H1 (cell line): ENCODE measurements around the gene NEU4. TPM values are rescaled to one million over a fixed set of nuclear protein-coding genes. Genes with fewer than 3 reads are reported as not detected.

Experiments
- CTCF ChIA-PET: fragments of 300-600 bp; sonication (Branson Sonifier 250); formaldehyde crosslinking; loops from one replicate; lab custom pipeline; 2021; ENCODE audit not compliant: partially characterized antibody; lab: Charles Lee
- POLR2A ChIA-PET: fragments of 300-600 bp; sonication (Branson Sonifier 250); formaldehyde crosslinking; loops from one replicate; lab custom pipeline; 2021; ENCODE audit warnings: inconsistent platforms; ENCODE audit not compliant: partially characterized antibody; lab: Charles Lee
- DNase-seq, 2 experiments: peaks; one replicate each; pipeline versions ENCODE4 v3.0.0 to v3.0.0-alpha.2; 2010 to 2022; ENCODE audit warnings: low spot score in 2 of 2, low read depth in 1 of 2, mixed read lengths in 1 of 2
- FAIRE-seq: peaks from 2 replicates; lab custom pipeline; 2011; peaks lifted over from hg19 to GRCh38; lab: Jason Lieb, UNC
- H2AFZ ChIP-seq: 2 replicates; pipeline ENCODE4 v1.8.1; 2012; ENCODE audit warnings: low read length, inconsistent platforms
- H2AK5ac ChIP-seq: 2 replicates; pipeline ENCODE4 v1.6.1; 2013; ENCODE audit warnings: low read depth, low read length
- H2BK120ac ChIP-seq: replicated peaks from 2 replicates; pipeline ENCODE3; 2013; ENCODE audit warnings: low read depth, low read length, inconsistent platforms
- H2BK12ac ChIP-seq: 2 replicates; pipeline ENCODE4 v1.6.1; 2013; ENCODE audit warnings: low read depth, low read length
- H2BK15ac ChIP-seq: 2 replicates; pipeline ENCODE4 v1.6.1; 2013; ENCODE audit warnings: low read length
- H2BK20ac ChIP-seq: 2 replicates; pipeline ENCODE4 v1.6.1; 2013; ENCODE audit warnings: low read length
- H2BK5ac ChIP-seq: 2 replicates; pipeline ENCODE4 v1.6.1; 2013; ENCODE audit warnings: low read depth, low read length
- H3K14ac ChIP-seq: 2 replicates; pipeline ENCODE4 v1.6.1; 2013; ENCODE audit warnings: inconsistent platforms; ENCODE audit not compliant: insufficient read length
- H3K18ac ChIP-seq: 2 replicates; pipeline ENCODE4 v1.6.1; 2013; ENCODE audit warnings: low read length; ENCODE audit errors: extremely low read depth
- H3K23ac ChIP-seq: 2 replicates; pipeline ENCODE4 v1.6.1; 2013; ENCODE audit warnings: inconsistent platforms; ENCODE audit not compliant: insufficient read length
- H3K23me2 ChIP-seq: 2 replicates; pipeline ENCODE4 v1.6.1; 2013; ENCODE audit warnings: low read depth, low read length
- H3K27ac ChIP-seq: 2 replicates; pipeline ENCODE4 v1.6.1; 2011; ENCODE audit warnings: low read depth, low read length, inconsistent platforms
- H3K27me3 ChIP-seq, 4 experiments: replicated peaks in 1 of 4; 1 replicate in 1 of 4; 2 replicates in 3 of 4; pipeline versions ENCODE4 v1.6.1 to v1.8.1; 2011 to 2013; ENCODE audit warnings: low read length in 3 of 4, mild to moderate bottlenecking in 3 of 4, inconsistent platforms in 2 of 4, mixed read lengths in 2 of 4, moderate library complexity in 1 of 4; ENCODE audit not compliant: control insufficient read depth in 3 of 4, insufficient read depth in 3 of 4; ENCODE audit errors: extremely low read depth in 1 of 4
- H3K36me3 ChIP-seq, 4 experiments: 2 replicates each; pipeline versions ENCODE4 v1.6.1 to v1.8.1; 2011 to 2013; ENCODE audit warnings: mild to moderate bottlenecking in 4 of 4, low read length in 3 of 4, moderate library complexity in 2 of 4, control low read depth in 1 of 4, inconsistent platforms in 1 of 4; ENCODE audit not compliant: insufficient read depth in 4 of 4, control insufficient read depth in 2 of 4
- H3K4ac ChIP-seq: replicated peaks from 2 replicates; pipeline ENCODE3; 2013; ENCODE audit warnings: low read length, low read depth, mixed read lengths, inconsistent platforms; ENCODE audit not compliant: insufficient read length
- H3K4me1 ChIP-seq, 4 experiments: replicated peaks in 1 of 4; 1 replicate in 1 of 4; 2 replicates in 3 of 4; pipeline versions ENCODE4 v1.6.1 to v1.8.1; 2011 to 2013; ENCODE audit warnings: low read length in 3 of 4, inconsistent platforms in 2 of 4, mixed read lengths in 1 of 4; ENCODE audit not compliant: insufficient read depth in 4 of 4, control insufficient read depth in 3 of 4
- H3K4me2 ChIP-seq, 2 experiments: 2 replicates each; pipeline versions ENCODE4 v1.6.1 to v1.8.1; 2011 to 2013; ENCODE audit warnings: low read depth in 2 of 2, low read length in 2 of 2, control low read depth in 1 of 2, inconsistent platforms in 1 of 2, mild to moderate bottlenecking in 1 of 2; ENCODE audit not compliant: insufficient read depth in 1 of 2
- H3K4me3 ChIP-seq, 4 experiments: fragments of 200-600, 300-600 bp in 1 of 4; sonication (generic), shearing (Covaris generic), sonication (Bioruptor Twin) in 1 of 4; 2 replicates each; pipeline versions ENCODE4 v1.5.1 to v1.8.1; 2011 to 2016; ENCODE audit warnings: low read length in 4 of 4, low read depth in 3 of 4, control low read depth in 2 of 4, inconsistent platforms in 2 of 4, mild to moderate bottlenecking in 2 of 4, mixed read lengths in 1 of 4, moderate library complexity in 1 of 4; ENCODE audit not compliant: insufficient read depth in 2 of 4; ENCODE audit errors: extremely low read depth in 1 of 4
- H3K56ac ChIP-seq: replicated peaks from 2 replicates; pipeline ENCODE3; 2013; ENCODE audit warnings: low read depth, mild to moderate bottlenecking, mixed read lengths, low read length, inconsistent platforms; ENCODE audit not compliant: insufficient read length
- H3K79me1 ChIP-seq: 2 replicates; pipeline ENCODE4 v1.6.1; 2013; ENCODE audit warnings: low read depth, low read length, control low read depth
- H3K79me2 ChIP-seq, 2 experiments: 2 replicates each; pipeline versions ENCODE4 v1.6.1 to v1.8.1; 2012 to 2013; ENCODE audit warnings: low read length in 2 of 2, mild to moderate bottlenecking in 2 of 2, inconsistent platforms in 1 of 2; ENCODE audit not compliant: insufficient read depth in 2 of 2, control insufficient read depth in 1 of 2
- H3K9ac ChIP-seq, 4 experiments: replicated peaks in 1 of 4; 1 replicate in 1 of 4; 2 replicates in 3 of 4; pipeline versions ENCODE4 v1.6.1 to v1.8.1; 2011 to 2013; ENCODE audit warnings: low read depth in 3 of 4, low read length in 3 of 4, control low read depth in 2 of 4, mild to moderate bottlenecking in 2 of 4, moderate library complexity in 2 of 4, inconsistent platforms in 1 of 4; ENCODE audit errors: extremely low read depth in 1 of 4
- H3K9me3 ChIP-seq, 2 experiments: 2 replicates each; pipeline versions ENCODE4 v1.6.1 to v1.8.1; 2012 to 2013; ENCODE audit warnings: mild to moderate bottlenecking in 2 of 2, moderate library complexity in 2 of 2, control low read depth in 1 of 2, inconsistent platforms in 1 of 2, low read depth in 1 of 2, low read length in 1 of 2, mixed read lengths in 1 of 2; ENCODE audit not compliant: insufficient read depth in 2 of 2
- H4K20me1 ChIP-seq, 2 experiments: replicated peaks in 1 of 2; 2 replicates each; pipeline versions ENCODE3 to v1.8.1; 2011 to 2013; ENCODE audit warnings: inconsistent platforms in 2 of 2, low read length in 2 of 2, mild to moderate bottlenecking in 1 of 2; ENCODE audit not compliant: insufficient read depth in 2 of 2, control insufficient read depth in 1 of 2
- H4K5ac ChIP-seq: 2 replicates; pipeline ENCODE4 v1.6.1; 2013; ENCODE audit warnings: low read length, low read depth, mixed read lengths, inconsistent platforms; ENCODE audit not compliant: insufficient read length
- H4K8ac ChIP-seq: 2 replicates; pipeline ENCODE4 v1.8.0; 2013; ENCODE audit warnings: mild to moderate bottlenecking, moderate library complexity, low read length, inconsistent platforms; ENCODE audit not compliant: insufficient read depth; ENCODE audit errors: extremely low read depth
- H4K91ac ChIP-seq: replicated peaks from 2 replicates; pipeline ENCODE3; 2013; ENCODE audit warnings: low read length, mixed read lengths, inconsistent platforms; ENCODE audit not compliant: insufficient read length
- ATF2 ChIP-seq: IDR thresholded peaks from 2 replicates; pipeline ENCODE4 v1.6.1; 2012; ENCODE audit warnings: low read length, inconsistent platforms
- CTBP2 ChIP-seq: IDR thresholded peaks from 2 replicates; pipeline ENCODE4 v1.7.0; 2011; ENCODE audit warnings: borderline replicate concordance, mild to moderate bottlenecking, moderate library complexity, mixed read lengths, low read length; ENCODE audit not compliant: insufficient read depth, insufficient read length
- EP300 ChIP-seq, 2 experiments: IDR thresholded peaks; 1 replicate in 1 of 2; 2 replicates in 1 of 2; pipeline ENCODE4 v1.6.1; 2011 to 2012; ENCODE audit warnings: low read depth in 2 of 2, low read length in 2 of 2, mild to moderate bottlenecking in 2 of 2, borderline replicate concordance in 1 of 2, inconsistent platforms in 1 of 2, moderate library complexity in 1 of 2
- POU5F1 ChIP-seq: IDR thresholded peaks from 2 replicates; pipeline ENCODE4 v1.6.1; 2011; ENCODE audit warnings: low read depth, mild to moderate bottlenecking, low read length, moderate library complexity
- SP2 ChIP-seq: IDR thresholded peaks from 2 replicates; pipeline ENCODE4 v1.6.1; 2012; ENCODE audit warnings: mild to moderate bottlenecking, low read length, inconsistent platforms
- SRF ChIP-seq: IDR thresholded peaks from 2 replicates; pipeline ENCODE4 v1.6.1; 2011; ENCODE audit warnings: mild to moderate bottlenecking, low read depth, low read length, moderate library complexity
- WGBS, 2 experiments: shearing (Covaris generic) in 1 of 2; methylation state at CpG; one replicate each; pipeline versions ENCODE4 v1.1.6 to v1.1.7; 2013 to 2015; ENCODE audit warnings: low lambda C conversion rate in 2 of 2, mixed read lengths in 2 of 2, inconsistent platforms in 1 of 2, low coverage in 1 of 2, missing lambda C conversion rate in 1 of 2; ENCODE audit not compliant: insufficient replicate concordance in 2 of 2, insufficient coverage in 1 of 2, insufficient read length in 1 of 2; ENCODE audit errors: extremely low coverage in 1 of 2, missing lambda C conversion rate in 1 of 2; 5-methylcytosine and 5-hydroxymethylcytosine counted together
- polyA plus RNA-seq, 7 experiments: library from polyadenylated mRNA; depleted of rRNA in 3 of 7; stranded (reverse) in 5 of 7; unstranded in 2 of 7; fragments of >200 nt in 5 of 7; fragments of 200-250 nt in 2 of 7; gene quantifications; 1 replicate in 5 of 7; 2 replicates in 1 of 7; 4 replicates in 1 of 7; pipeline versions ENCODE4 v1.2.1 to v1.2.3, GENCODE V29; 2011 to 2013; ENCODE audit warnings: missing spikeins in 2 of 7, mixed read lengths in 2 of 7
- total RNA-seq: library from RNA; stranded (reverse); fragmentation: NEBNext Ultra II Directional; extraction: Animal tissue kit (Norgen Biotek cat#: 25700); gene quantifications from 2 replicates; pipeline ENCODE4 v1.2.1, GENCODE V29; 2021

Gene NEU4
- total and polyA plus RNA-seq, 2 of the 8 experiments (the other 6 are each of a cell fraction or from before 2014, with no cell fraction given) = 0.32 to 0.50 TPM

GRCh38 chr2:241777686-241778627 lies 31.0 kb upstream of the NEU4 start:
- Histone ChIP-seq H2BK120ac (no peak overlapping the region), H3K79me2 (no peaks in the 10 kb centered on the region), H3K18ac (peak overlapping the region; percentile 48; the same call in 1 of the 2 replicates), H4K20me1 (no peaks in the 10 kb centered on the region), H2BK15ac (no peak overlapping the region; the same call in 1 of the 2 replicates), H4K91ac (peak overlapping the region; percentile 85), H2AK5ac (no peak overlapping the region), H3K4me2 (no peak overlapping the region; a peak in 1 of 4 replicates), H3K9ac (no peak overlapping the region), H3K4me3 (no peak overlapping the region), H3K23me2 (no peaks in the 10 kb centered on the region), H2BK5ac (no peak overlapping the region), H3K36me3 (no peaks in the 10 kb centered on the region), H3K23ac (no peak overlapping the region), H4K8ac (no peak overlapping the region; the same call in 1 of the 2 replicates), H3K79me1 (no peaks in the 10 kb centered on the region), H4K5ac (peak overlapping the region; percentile 15), H3K27me3 (no peaks in the 10 kb centered on the region), H3K4ac (no peak overlapping the region), H2AFZ (no peak overlapping the region), H2BK20ac (no peak overlapping the region), H3K27ac (no peak overlapping the region), H3K4me1 (peaks cover 0 to 20% (median 7%) of the 10 kb centered on the region in 4 experiments; a peak in 6 of 7 replicates), H2BK12ac (0 out of 2 replicates have a peak overlapping the region, but pooled peaks have one; percentile 9), H3K14ac (no peak overlapping the region), H3K9me3 (peaks cover 17 to 20% of the 10 kb centered on the region in 2 experiments), H3K56ac (no peak overlapping the region)
- POLR2A ChIA-PET = interaction anchor here (1.1 kb wide), 1 partner anchor 56 kb away, joined by 3 read pairs; no protein-coding TSS in a partner anchor
- WGBS, 2 experiments = 88% methylated on average over 21 of the region's 21 CpGs; no CpG with 5 or more reads in 1 of the 2 experiments
- DNase-seq = peak in 1 of 2 experiments; percentile 39
- CTCF ChIA-PET = no interaction called here
- no peak for TF ChIP-seq ATF2
- TF ChIP-seq POU5F1 = no peak
- no peak for TF ChIP-seq EP300 (IDR thresholded peaks at IDR 0.05; ENCODE audit: borderline replicate concordance in 1 of 2, low read depth in 2 of 2, low read length in 2 of 2)
- no peak for TF ChIP-seq SRF
- TF ChIP-seq SP2 = no peak
- TF ChIP-seq CTBP2 = no peak
- FAIRE-seq = no peak
